Trophoblast cell (in vitro differentiated cells and primary cell): ENCODE data around the gene DRAP1.

Source experiments
- DNase-seq, 2 donors: peaks; one replicate each; pipeline ENCODE4 v3.0.0-alpha.2; 2016
- H2AFZ ChIP-seq: 2 replicates; pipeline ENCODE4 v1.6.1; 2013; ENCODE audit warnings: low read length, moderate library complexity, mild to moderate bottlenecking; ENCODE audit not compliant: insufficient read depth, poor library complexity
- H2AK5ac ChIP-seq: 2 replicates; pipeline ENCODE4 v1.6.1; 2013; ENCODE audit warnings: mild to moderate bottlenecking, low read length
- H2BK120ac ChIP-seq: 2 replicates; pipeline ENCODE4 v1.6.1; 2013; ENCODE audit warnings: low read length, mild to moderate bottlenecking, moderate library complexity; ENCODE audit not compliant: insufficient read depth, poor library complexity
- H2BK12ac ChIP-seq: 2 replicates; pipeline ENCODE4 v1.6.1; 2013; ENCODE audit warnings: mild to moderate bottlenecking, low read length, moderate library complexity
- H2BK5ac ChIP-seq: 2 replicates; pipeline ENCODE4 v1.6.1; 2013; ENCODE audit warnings: low read length, low read depth, moderate library complexity, mild to moderate bottlenecking; ENCODE audit not compliant: poor library complexity
- H3K14ac ChIP-seq: 2 replicates; pipeline ENCODE4 v1.6.1; 2013; ENCODE audit warnings: mild to moderate bottlenecking, low read length
- H3K18ac ChIP-seq: 2 replicates; pipeline ENCODE4 v1.6.1; 2013; ENCODE audit warnings: mild to moderate bottlenecking, low read length
- H3K23ac ChIP-seq: 2 replicates; pipeline ENCODE4 v1.6.1; 2013; ENCODE audit warnings: low read length
- H3K27ac ChIP-seq: 2 replicates; pipeline ENCODE4 v1.5.1; 2013; ENCODE audit warnings: low read depth, mild to moderate bottlenecking, inconsistent platforms, low read length, moderate library complexity
- H3K27me3 ChIP-seq: 2 replicates; pipeline ENCODE4 v1.6.1; 2013; ENCODE audit warnings: inconsistent platforms, mild to moderate bottlenecking, low read length, moderate library complexity; ENCODE audit not compliant: insufficient read depth
- H3K36me3 ChIP-seq, 2 experiments: 1 replicate in 1 of 2; 2 replicates in 1 of 2; pipeline ENCODE4 v1.6.1; 2013; ENCODE audit warnings: low read length in 2 of 2, mild to moderate bottlenecking in 2 of 2, moderate library complexity in 1 of 2; ENCODE audit not compliant: insufficient read depth in 2 of 2, control insufficient read depth in 1 of 2
- H3K4ac ChIP-seq: 2 replicates; pipeline ENCODE4 v1.6.1; 2013; ENCODE audit warnings: low read depth, mild to moderate bottlenecking, low read length, moderate library complexity
- H3K4me1 ChIP-seq, 2 experiments: 1 replicate in 1 of 2; 2 replicates in 1 of 2; pipeline ENCODE4 v1.6.1; 2013; ENCODE audit warnings: low read length in 2 of 2, mild to moderate bottlenecking in 2 of 2, moderate library complexity in 1 of 2; ENCODE audit not compliant: insufficient read depth in 2 of 2, control insufficient read depth in 1 of 2
- H3K4me2 ChIP-seq: 2 replicates; pipeline ENCODE4 v1.6.1; 2013; ENCODE audit warnings: inconsistent platforms, mild to moderate bottlenecking, low read length, moderate library complexity
- H3K4me3 ChIP-seq: 2 replicates; pipeline ENCODE4 v1.5.1; 2013; ENCODE audit warnings: mild to moderate bottlenecking, low read depth, low read length, inconsistent platforms
- H3K79me1 ChIP-seq: one replicate; pipeline ENCODE4 v1.6.1; 2013; ENCODE audit warnings: low read length
- H3K79me2 ChIP-seq: 2 replicates; pipeline ENCODE4 v1.6.1; 2013; ENCODE audit warnings: low read length, mild to moderate bottlenecking; ENCODE audit not compliant: control insufficient read depth, insufficient read depth, poor library complexity
- H3K9ac ChIP-seq: 2 replicates; pipeline ENCODE4 v1.6.1; 2013; ENCODE audit warnings: mild to moderate bottlenecking, low read length
- H3K9me3 ChIP-seq: 2 replicates; pipeline ENCODE4 v1.6.1; 2013; ENCODE audit warnings: low read depth, mild to moderate bottlenecking, control low read depth, inconsistent platforms, low read length; ENCODE audit not compliant: insufficient read depth
- H4K12ac ChIP-seq: 2 replicates; pipeline ENCODE4 v1.6.1; 2013; ENCODE audit warnings: low read depth, mild to moderate bottlenecking, low read length, moderate library complexity
- H4K8ac ChIP-seq: 2 replicates; pipeline ENCODE4 v1.6.1; 2013; ENCODE audit warnings: low read depth, mild to moderate bottlenecking, low read length, moderate library complexity
- H4K91ac ChIP-seq: one replicate; pipeline ENCODE4 v1.6.1; 2013; ENCODE audit warnings: low read depth, mild to moderate bottlenecking, low read length, moderate library complexity
- WGBS: extraction: QIAGEN DNeasy Blood & Tissue Kit; methylation state at CpG from one replicate; pipeline ENCODE4 v1.1.7; 2013; ENCODE audit warnings: missing lambda C conversion rate; ENCODE audit not compliant: insufficient read length, insufficient coverage; ENCODE audit errors: extremely low coverage; 5-methylcytosine and 5-hydroxymethylcytosine counted together

DRAP1 gene

GRCh38 chr11:65871811-65872548 lies 47.2 kb upstream of the DRAP1 start:
- Histone ChIP-seq H3K4me2 (peak overlapping the region; percentile 71), H3K14ac (peak overlapping the region; percentile 83), H2BK5ac (peak overlapping the region; percentile 36), H3K4me3 (peak overlapping the region; percentile 85), H3K27me3 (no peaks in the 10 kb centered on the region), H2AFZ (no peak overlapping the region), H2BK12ac (peak overlapping the region; percentile 25), H3K23ac (no peak overlapping the region), H4K91ac (peak overlapping the region; percentile 93), H3K4ac (peak overlapping the region; percentile 30), H4K12ac (peak overlapping the region; percentile 61), H2AK5ac (peak overlapping the region; percentile 91), H3K79me1 (peaks cover 13% of the 10 kb centered on the region), H4K8ac (peak overlapping the region; percentile 89), H3K18ac (peak overlapping the region; percentile 60), H3K9me3 (no peaks in the 10 kb centered on the region), H2BK120ac (peak overlapping the region; percentile 45), H3K4me1 (peaks cover 10 to 14% of the 10 kb centered on the region in 2 experiments), H3K79me2 (peaks cover 9% of the 10 kb centered on the region), H3K9ac (peak overlapping the region; percentile 71), H3K36me3 (peaks cover 25 to 37% of the 10 kb centered on the region in 2 experiments), H3K27ac (peak overlapping the region; percentile 44)
- DNase-seq: no peak
- WGBS: no CpG with 5 or more reads among the region's 26 CpGs

DNA sequence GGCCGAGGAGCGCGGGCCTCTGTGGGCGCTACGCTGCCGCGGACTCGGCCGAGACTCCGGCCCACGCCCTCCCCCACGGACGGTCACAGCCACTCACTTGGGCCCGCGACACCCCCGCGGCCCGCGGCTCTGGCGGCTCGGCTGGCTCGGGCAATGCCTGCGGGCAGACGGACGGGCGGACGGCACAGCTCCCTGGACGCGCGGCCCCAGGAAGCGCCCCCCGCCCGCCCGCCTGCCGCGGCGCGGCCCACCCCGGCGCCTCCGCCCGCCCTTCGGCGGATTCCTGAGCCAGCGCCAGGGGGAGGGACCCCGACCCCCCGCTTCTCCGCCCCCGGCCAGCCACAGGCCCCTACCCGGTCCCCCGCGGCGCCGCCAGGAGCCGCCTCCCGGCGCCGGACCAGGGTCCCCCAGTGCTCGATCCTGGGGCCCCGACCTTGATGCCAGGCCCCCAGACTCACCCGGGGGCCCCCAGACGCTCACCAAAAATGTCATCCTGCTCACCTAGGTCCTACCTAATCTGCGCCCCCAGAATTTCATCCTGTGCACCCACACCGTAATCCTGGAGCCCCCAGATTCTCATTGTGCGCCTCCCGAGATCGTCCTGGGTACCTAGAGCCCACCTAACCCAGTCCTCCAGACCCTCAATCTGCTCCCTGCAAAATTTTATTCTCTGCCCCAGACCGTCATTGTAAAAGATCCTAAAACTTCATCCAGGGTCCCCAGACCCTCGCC lies 46.5 kb upstream of the DRAP1 start, which contains the start of gene EFEMP2:
EFEMP2 (minus strand) TSS at position 215 of the 732 bp plus-strand sequence. CDS start 446 bp downstream, outside the sequence.
- Histone ChIP-seq H3K9ac (peak within 1 kb of the TSS; percentile 77), H2AFZ (peak within 1 kb of the TSS; percentile 73), H2AK5ac (peak within 1 kb of the TSS; percentile 91), H3K18ac (peak within 1 kb of the TSS; percentile 97), H3K27me3 (no peaks in the 10 kb centered on the region), H3K4ac (peak within 1 kb of the TSS; percentile 80), H2BK12ac (peak within 1 kb of the TSS; percentile 25), H3K23ac (peak within 1 kb of the TSS; percentile 34), H3K36me3 (peaks cover 19 to 32% of the 10 kb centered on the region in 2 experiments), H3K79me1 (peaks cover 13% of the 10 kb centered on the region), H4K12ac (peak within 1 kb of the TSS; percentile 92), H4K91ac (peak within 1 kb of the TSS; percentile 93), H3K14ac (peak within 1 kb of the TSS; percentile 88), H2BK120ac (peak within 1 kb of the TSS; percentile 45), H3K27ac (peak within 1 kb of the TSS; percentile 68), H2BK5ac (peak within 1 kb of the TSS; percentile 71), H3K9me3 (no peaks in the 10 kb centered on the region), H3K4me1 (peaks cover 9 to 13% of the 10 kb centered on the region in 2 experiments), H4K8ac (peak within 1 kb of the TSS; percentile 92), H3K4me3 (peak within 1 kb of the TSS; percentile 85), H3K4me2 (peak within 1 kb of the TSS; percentile 99), H3K79me2 (peaks cover 9% of the 10 kb centered on the region)
- WGBS: no CpG with 5 or more reads among the region's 69 CpGs
- peak in 1 of 2 donors; percentile 52 for DNase-seq

DNA sequence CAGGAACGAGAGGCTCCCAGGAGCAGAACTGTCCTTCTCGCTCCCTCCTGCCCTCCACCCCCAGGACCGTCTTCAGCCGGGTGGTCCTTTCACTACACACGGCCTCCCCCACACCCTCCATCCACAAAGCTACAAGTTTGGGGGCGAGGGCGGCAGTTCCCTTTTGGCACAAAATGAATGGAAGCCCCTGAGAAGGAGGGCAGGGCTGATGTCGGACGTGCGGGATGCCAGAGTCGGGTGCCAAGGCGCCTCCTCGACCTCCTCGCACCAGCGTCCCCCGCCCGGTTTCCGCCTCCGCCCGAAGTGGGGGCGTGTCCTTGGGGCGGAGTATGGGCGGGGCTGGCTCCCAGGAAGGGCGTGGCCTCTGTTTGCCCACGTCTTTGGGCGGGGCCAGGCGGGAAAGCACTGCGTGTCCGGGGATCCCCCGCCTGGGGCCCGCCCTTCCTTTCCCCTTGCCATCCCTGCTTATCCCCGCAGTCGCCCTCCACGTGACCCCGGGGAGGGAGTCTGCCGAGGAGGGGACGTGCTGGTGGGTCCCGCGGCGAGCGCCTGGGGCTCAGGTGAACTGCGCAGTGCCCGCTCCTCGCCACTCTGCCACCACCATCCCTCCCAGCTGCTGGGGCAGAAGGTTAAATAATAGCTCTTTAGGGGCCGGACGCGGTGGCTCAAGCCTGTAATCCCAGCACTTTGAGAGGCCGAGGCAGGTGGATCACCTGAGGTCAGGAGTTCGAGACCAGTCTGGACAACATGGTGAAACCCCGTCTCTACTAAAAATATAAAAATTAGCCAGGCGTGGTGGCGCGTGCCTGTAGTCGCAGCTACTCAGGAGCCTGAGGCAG lies 45.7 kb upstream of the DRAP1 start:
- H3K9ac ChIP-seq: peak overlapping the region; percentile 77
- peaks cover 13% of the 10 kb centered on the region for H3K79me1 ChIP-seq
- peak overlapping the region; percentile 68 for H3K27ac ChIP-seq
- WGBS: no CpG with 5 or more reads among the region's 54 CpGs
- no peak overlapping the region for H2BK12ac ChIP-seq
- no peak overlapping the region for H3K23ac ChIP-seq
- no peaks in the 10 kb centered on the region for H3K27me3 ChIP-seq
- peak overlapping the region; percentile 19 for H2BK120ac ChIP-seq
- peaks cover 12 to 24% of the 10 kb centered on the region in 2 experiments for H3K36me3 ChIP-seq
- peak overlapping the region; percentile 92 for H4K8ac ChIP-seq
- H2AK5ac ChIP-seq: peak overlapping the region; percentile 60
- H3K9me3 ChIP-seq: peaks cover 2% of the 10 kb centered on the region
- H3K4me3 ChIP-seq: peak overlapping the region; percentile 76
- DNase-seq: peak; percentile 94 to 98
- peak overlapping the region; percentile 92 for H4K12ac ChIP-seq
- peaks cover 9% of the 10 kb centered on the region for H3K79me2 ChIP-seq
- H3K4me2 ChIP-seq: peak overlapping the region; percentile 99
- peaks cover 7 to 12% of the 10 kb centered on the region in 2 experiments for H3K4me1 ChIP-seq
- H2AFZ ChIP-seq: peak overlapping the region; percentile 39
- peak overlapping the region; percentile 93 for H4K91ac ChIP-seq
- peak overlapping the region; percentile 91 for H3K18ac ChIP-seq
- peak overlapping the region; percentile 71 for H2BK5ac ChIP-seq
- peak overlapping the region; percentile 86 for H3K14ac ChIP-seq
- peak overlapping the region; percentile 80 for H3K4ac ChIP-seq

DNA sequence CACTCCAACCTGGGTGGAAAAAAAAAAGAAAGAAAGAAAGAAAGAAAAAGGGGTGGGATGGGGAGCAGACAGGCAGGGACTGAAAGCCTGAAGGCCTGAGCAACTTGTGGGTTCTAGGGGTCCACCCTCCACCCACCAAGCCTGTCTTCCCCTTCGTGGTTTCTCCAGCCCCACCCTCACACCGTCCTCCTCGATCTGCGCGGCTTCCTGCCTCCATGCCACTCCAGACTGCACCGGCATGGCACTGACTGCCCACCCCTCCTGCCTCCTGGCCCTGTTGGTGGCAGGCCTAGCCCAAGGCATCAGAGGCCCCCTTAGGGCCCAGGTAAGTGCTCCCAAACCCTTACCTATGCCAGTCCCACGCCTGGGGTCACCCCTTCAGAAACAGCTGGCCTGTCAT lies 39.6 kb upstream of the DRAP1 start, which contains the start of gene CTSW:
CTSW (plus strand) TSS at position 221 of the 400 bp plus-strand sequence; CDS start at position 239, 18 bp downstream.
- H4K91ac ChIP-seq: no peak within 1 kb of the TSS

More for the DNA sequence above, 39.6 kb upstream of the DRAP1 start, which contains the start of gene CTSW:
- H2BK120ac ChIP-seq: no peak within 1 kb of the TSS
- no peak within 1 kb of the TSS for H2BK5ac ChIP-seq
- H3K27me3 ChIP-seq: no peaks in the 10 kb centered on the region
- H3K23ac ChIP-seq: no peak within 1 kb of the TSS
- no peak within 1 kb of the TSS for H3K4me3 ChIP-seq
- peak within 1 kb of the TSS; percentile 70 for H3K9ac ChIP-seq
- DNase-seq: no peak
- H3K27ac ChIP-seq: no peak within 1 kb of the TSS
- no CpG with 5 or more reads among the region's 7 CpGs for WGBS
- H3K79me1 ChIP-seq: no peaks in the 10 kb centered on the region
- no peak within 1 kb of the TSS for H3K18ac ChIP-seq
- no peak within 1 kb of the TSS for H2AFZ ChIP-seq
- H2BK12ac ChIP-seq: no peak within 1 kb of the TSS
- peaks cover 0 to 5% of the 10 kb centered on the region in 2 experiments for H3K4me1 ChIP-seq
- H3K36me3 ChIP-seq: peaks cover 27 to 30% of the 10 kb centered on the region in 2 experiments
- no peak within 1 kb of the TSS for H4K8ac ChIP-seq
- H4K12ac ChIP-seq: no peak within 1 kb of the TSS
- H3K9me3 ChIP-seq: peaks cover 2% of the 10 kb centered on the region
- H3K4me2 ChIP-seq: no peak within 1 kb of the TSS
- no peak within 1 kb of the TSS for H2AK5ac ChIP-seq
- no peak within 1 kb of the TSS for H3K14ac ChIP-seq
- no peaks in the 10 kb centered on the region for H3K79me2 ChIP-seq
- no peak within 1 kb of the TSS for H3K4ac ChIP-seq
